ACC112 (cell line): ENCODE data around the gene LY6G5B.
A peak's percentile ranks its signal among the peaks of the same experiment; 100 is the strongest.

Experiments used
- H2AFZ ChIP-seq: fragments of 200-600 bp; sonication (generic); one replicate; pipeline ENCODE4 v1.6.0; 2017; ENCODE audit warnings: antibody characterized with exemption, low read length; ENCODE audit not compliant: unreplicated experiment
- H3K27ac ChIP-seq: fragments of 200-600 bp; sonication (generic); 2 replicates; pipeline ENCODE4 v1.5.1; 2014; ENCODE audit warnings: low read depth, mild to moderate bottlenecking, antibody characterized with exemption, low read length, moderate library complexity
- H3K27me3 ChIP-seq: fragments of 200-600 bp; sonication (generic); 2 replicates; pipeline ENCODE4 v1.6.1; 2014; ENCODE audit warnings: mild to moderate bottlenecking, antibody characterized with exemption, low read length, moderate library complexity, mixed read lengths; ENCODE audit not compliant: insufficient read depth
- H3K36me3 ChIP-seq: fragments of 200-600 bp; sonication (generic); 2 replicates; pipeline ENCODE4 v1.6.1; 2016; ENCODE audit warnings: mild to moderate bottlenecking, antibody characterized with exemption, low read length, moderate library complexity, mixed read lengths; ENCODE audit not compliant: insufficient read depth
- H3K4me1 ChIP-seq: fragments of 200-600 bp; sonication (generic); one replicate; pipeline ENCODE4 v1.6.1; 2016; ENCODE audit warnings: low read length, mixed read lengths; ENCODE audit not compliant: insufficient read depth, unreplicated experiment, control insufficient read depth
- H3K4me3 ChIP-seq: fragments of 200-600 bp; sonication (generic); 2 replicates; pipeline ENCODE4 v1.5.1; 2014; ENCODE audit warnings: mild to moderate bottlenecking, low read depth, low read length
- H3K79me2 ChIP-seq: fragments of 200-600 bp; sonication (generic); one replicate; pipeline ENCODE4 v1.6.0; 2016; ENCODE audit warnings: low read length; ENCODE audit not compliant: control insufficient read depth, unreplicated experiment, insufficient read depth

The LY6G5B gene

DNA sequence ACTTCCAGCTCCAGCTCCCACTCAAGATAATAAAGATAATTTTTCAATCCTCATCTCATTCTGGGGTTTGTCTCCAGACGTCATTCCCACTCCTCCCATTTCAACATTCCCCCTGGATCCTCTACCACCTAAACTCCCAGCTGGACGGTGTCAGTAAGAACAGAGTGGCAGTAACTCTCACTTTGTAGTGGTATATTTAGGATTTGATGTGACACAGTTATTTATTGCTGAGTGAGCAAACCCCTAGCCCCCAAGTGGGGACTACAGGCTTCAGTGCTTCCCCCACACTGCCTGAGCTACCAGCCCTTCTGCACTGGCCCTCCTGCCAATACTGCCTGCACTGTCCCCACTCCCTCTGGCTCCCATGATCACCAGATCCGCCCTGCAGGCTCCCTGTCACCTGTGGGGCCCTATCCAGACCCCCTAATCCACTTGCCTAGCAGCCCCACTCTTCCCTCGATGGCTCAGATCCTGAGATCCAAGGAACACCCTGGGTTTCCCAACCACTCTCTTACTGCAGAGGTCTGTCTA lies 11.6 kb upstream of the LY6G5B start:
- Histone ChIP-seq H3K27ac (no peak overlapping the region), H3K27me3 (no peaks in the 10 kb centered on the region), H3K4me3 (no peak overlapping the region), H3K79me2 (peaks cover 51% of the 10 kb centered on the region), H3K4me1 (peaks cover 16% of the 10 kb centered on the region), H2AFZ (no peak overlapping the region), H3K36me3 (0 out of 2 replicates have a peak, but pooled peaks cover 4% of the 10 kb centered on the region)

- H3K4me1 ChIP-seq, result peaks cover 14% of the 10 kb centered on the region
- H3K79me2 ChIP-seq, result peaks cover 60% of the 10 kb centered on the region
- 0 out of 2 replicates have a peak, but pooled peaks cover 4% of the 10 kb centered on the region for H3K36me3 ChIP-seq
- H3K27ac ChIP-seq, result no peak overlapping the region
- peak overlapping the region; percentile 91 for H3K4me3 ChIP-seq
- H2AFZ ChIP-seq, result no peak overlapping the region
- H3K27me3 ChIP-seq, result no peaks in the 10 kb centered on the region
Measured at GRCh38 chr6:31658983-31659648, 10.7 kb upstream of the LY6G5B start.

GRCh38 chr6:31659649-31660380 lies 10.0 kb upstream of the LY6G5B start:
- Histone ChIP-seq H3K4me3 (peak overlapping the region; percentile 91), H3K27me3 (no peaks in the 10 kb centered on the region), H3K79me2 (peaks cover 64% of the 10 kb centered on the region), H3K27ac (peak overlapping the region; percentile 52), H3K36me3 (0 out of 2 replicates have a peak, but pooled peaks cover 4% of the 10 kb centered on the region), H2AFZ (peak overlapping the region; percentile 35), H3K4me1 (peaks cover 14% of the 10 kb centered on the region)

GRCh38 chr6:31660381-31661261 lies 9.2 kb upstream of the LY6G5B start, which contains the start of gene C6orf47:
TSS of gene C6orf47 (minus strand) at chr6:31660778. CDS start at chr6:31659947, 831 bp downstream.
- H3K4me3 ChIP-seq, result peak within 1 kb of the TSS; percentile 91
- H3K27ac ChIP-seq, result peak within 1 kb of the TSS; percentile 52
- peaks cover 64% of the 10 kb centered on the region for H3K79me2 ChIP-seq
- H3K4me1 ChIP-seq, result peaks cover 14% of the 10 kb centered on the region
- 0 out of 2 replicates have a peak, but pooled peaks cover 4% of the 10 kb centered on the region for H3K36me3 ChIP-seq
- H2AFZ ChIP-seq, result peak within 1 kb of the TSS; percentile 35
- H3K27me3 ChIP-seq, result no peaks in the 10 kb centered on the region

DNA sequence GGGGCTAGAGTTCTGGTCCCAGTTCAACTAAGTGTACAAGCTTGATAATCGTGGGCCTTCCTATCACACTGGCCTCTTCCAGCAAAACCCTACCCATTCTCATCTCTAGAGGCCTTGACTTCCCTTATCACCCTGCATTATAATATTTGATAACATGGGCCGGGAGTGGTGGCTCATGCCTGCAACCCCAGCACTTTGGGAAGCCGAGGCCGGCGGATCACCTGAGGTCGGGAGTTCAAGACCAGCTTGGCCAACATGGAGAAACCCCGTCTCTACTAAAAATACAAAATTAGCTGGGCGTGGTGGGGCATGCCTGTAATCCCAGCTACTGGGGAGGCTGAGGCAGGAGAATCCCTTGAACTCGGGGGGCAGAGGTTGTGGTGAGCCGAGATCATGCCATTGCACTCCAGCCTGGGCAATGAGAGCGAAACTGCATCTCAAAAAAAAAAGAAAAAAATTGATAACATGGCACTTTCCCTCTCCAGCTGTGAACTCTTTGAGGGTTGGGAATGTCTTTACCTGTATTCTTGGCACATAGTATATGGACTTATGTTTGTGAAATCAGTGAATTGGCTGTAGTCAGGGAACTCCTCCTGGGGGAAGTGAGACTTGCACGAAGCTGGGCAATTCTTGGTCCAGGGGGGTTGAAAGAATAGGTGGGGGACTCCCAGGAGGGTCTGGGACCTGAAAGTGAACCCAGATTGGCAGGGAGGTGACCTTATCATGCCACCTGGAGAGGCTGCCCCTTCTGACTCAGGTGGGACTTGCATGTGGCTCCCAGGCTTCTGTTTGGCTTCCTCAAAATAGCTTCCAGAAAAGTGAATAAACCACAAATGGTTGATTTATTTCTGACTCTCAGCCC lies 8.3 kb upstream of the LY6G5B start:
- Histone ChIP-seq H2AFZ (no peak overlapping the region), H3K79me2 (peaks cover 64% of the 10 kb centered on the region), H3K27me3 (no peaks in the 10 kb centered on the region), H3K4me3 (peak overlapping the region; percentile 91; the same call in 1 of the 2 replicates), H3K36me3 (0 out of 2 replicates have a peak, but pooled peaks cover 4% of the 10 kb centered on the region), H3K4me1 (peaks cover 14% of the 10 kb centered on the region), H3K27ac (peak overlapping the region; percentile 52)

DNA sequence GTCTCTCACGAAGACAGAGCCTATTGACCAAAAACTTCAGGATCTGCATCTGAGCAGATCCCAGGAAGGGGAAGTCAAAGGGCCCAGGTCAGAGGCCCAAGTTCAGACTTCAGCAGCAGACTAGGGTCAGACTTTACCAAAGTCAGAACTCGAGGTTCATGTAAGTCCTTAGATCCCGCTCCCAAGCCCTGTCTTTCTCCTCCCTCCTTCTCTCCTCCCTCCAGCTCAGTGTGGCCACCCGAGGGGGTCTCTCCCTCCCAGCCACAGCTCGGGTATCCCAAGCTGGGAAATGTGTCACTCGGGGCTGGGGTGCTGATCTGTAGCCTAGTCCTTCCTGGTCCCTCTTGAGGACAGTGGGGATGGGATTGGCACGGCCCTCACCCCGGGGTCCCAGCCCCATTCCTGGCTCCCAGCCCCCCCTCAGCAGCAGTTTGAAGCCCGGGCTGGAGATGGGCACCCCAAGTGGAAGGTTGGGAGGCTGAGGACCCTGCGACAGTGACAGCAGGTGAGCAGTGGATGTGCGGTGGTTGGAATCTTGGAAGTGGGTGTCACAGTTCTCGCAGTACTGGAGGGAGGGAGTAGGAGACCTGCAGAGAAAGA lies 7.6 kb upstream of the LY6G5B start:
- H3K27ac ChIP-seq, result no peak overlapping the region
- H3K4me3 ChIP-seq, result no peak overlapping the region
- peaks cover 20% of the 10 kb centered on the region for H3K4me1 ChIP-seq
- H2AFZ ChIP-seq, result no peak overlapping the region
- H3K79me2 ChIP-seq, result peaks cover 70% of the 10 kb centered on the region
- H3K27me3 ChIP-seq, result no peaks in the 10 kb centered on the region
- H3K36me3 ChIP-seq, result peaks cover 4% of the 10 kb centered on the region; the same call in 1 of the 2 replicates

DNA sequence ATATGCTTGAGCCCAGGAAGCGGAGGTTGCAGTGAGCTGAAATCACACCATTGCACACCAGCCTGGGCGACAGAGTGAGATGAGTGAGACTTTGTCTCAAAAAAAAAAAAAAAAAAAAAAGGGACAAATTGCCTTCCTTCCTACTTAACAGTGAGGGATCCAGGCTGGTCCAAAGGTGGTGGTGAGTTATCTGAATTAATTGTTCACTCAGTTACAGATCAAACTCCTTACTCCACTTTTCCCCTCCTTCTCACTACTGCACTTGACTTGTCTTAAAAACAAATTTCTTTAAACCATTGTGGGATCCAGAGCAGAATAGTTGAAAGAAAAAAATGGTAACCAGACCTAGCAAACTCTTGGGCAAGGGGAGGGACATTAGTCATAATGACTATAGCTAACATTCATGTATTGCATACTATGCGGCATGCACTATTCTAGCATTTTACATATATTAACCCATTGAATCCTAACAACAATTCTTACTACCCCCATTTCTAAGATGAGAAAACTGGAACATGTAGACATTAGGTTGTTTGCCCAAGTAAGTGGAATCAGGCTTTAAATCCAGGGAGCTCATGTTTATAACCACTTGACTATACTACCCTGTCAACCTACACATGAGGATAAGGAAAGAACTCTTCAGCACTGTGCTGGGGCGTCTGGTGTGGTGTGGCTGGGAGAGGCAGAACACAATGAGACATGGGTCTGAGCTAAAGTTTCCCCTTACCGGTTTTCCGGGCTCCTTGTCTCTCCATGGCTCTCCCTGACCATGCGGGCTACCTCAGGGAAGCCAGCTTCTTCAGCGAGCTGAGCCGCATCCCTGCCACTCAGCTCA lies 6.4 kb upstream of the LY6G5B start:
- Histone ChIP-seq H3K36me3 (peaks cover 16% of the 10 kb centered on the region), H3K27ac (peak overlapping the region; percentile 96), H2AFZ (no peak overlapping the region), H3K4me3 (peak overlapping the region; percentile 97), H3K79me2 (peaks cover 74% of the 10 kb centered on the region), H3K4me1 (peaks cover 22% of the 10 kb centered on the region), H3K27me3 (no peaks in the 10 kb centered on the region)

GRCh38 chr6:31663961-31664789 lies 5.6 kb upstream of the LY6G5B start:
- peaks cover 74% of the 10 kb centered on the region for H3K79me2 ChIP-seq
- peaks cover 23% of the 10 kb centered on the region for H3K36me3 ChIP-seq
- H3K4me1 ChIP-seq, result peaks cover 18% of the 10 kb centered on the region
- H3K27me3 ChIP-seq, result no peaks in the 10 kb centered on the region
- H3K27ac ChIP-seq, result peak overlapping the region; percentile 96
- H2AFZ ChIP-seq, result peak overlapping the region; percentile 59
- H3K4me3 ChIP-seq, result peak overlapping the region; percentile 97
